HG03045 (cell line): Measurements from ENCODE around the gene CCDC40.
A peak's percentile ranks its signal among the peaks of the same experiment; 100 is the strongest.

Experiments used
- ATAC-seq: cut with Tn5 transposase; IDR thresholded peaks from one replicate; pipeline ENCODE4 v1.9.1; 2021; ENCODE audit warnings: mild to moderate bottlenecking, moderate library complexity; ENCODE audit not compliant: unreplicated experiment

Gene CCDC40

DNA sequence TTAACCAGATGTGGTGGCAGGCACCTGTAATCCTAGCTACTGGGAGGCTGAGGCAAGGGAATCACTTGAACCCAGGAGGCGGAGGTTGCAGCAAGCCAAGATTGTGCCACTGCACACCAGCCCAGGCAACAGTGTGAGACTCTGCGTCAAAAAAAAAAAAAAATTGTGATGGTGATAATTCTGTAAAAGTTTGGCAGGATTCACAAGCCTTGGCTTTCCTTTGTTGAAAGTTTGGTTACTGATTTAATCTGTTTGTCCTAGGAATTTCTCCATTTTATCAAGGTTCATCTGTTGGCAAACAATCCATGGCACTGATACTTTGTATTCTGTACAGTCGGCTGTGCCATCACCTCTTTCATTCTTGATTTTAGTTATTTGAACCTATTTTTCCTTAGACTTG, 94.5 kb downstream of the CCDC40 start:
- ATAC-seq = no peak

DNA sequence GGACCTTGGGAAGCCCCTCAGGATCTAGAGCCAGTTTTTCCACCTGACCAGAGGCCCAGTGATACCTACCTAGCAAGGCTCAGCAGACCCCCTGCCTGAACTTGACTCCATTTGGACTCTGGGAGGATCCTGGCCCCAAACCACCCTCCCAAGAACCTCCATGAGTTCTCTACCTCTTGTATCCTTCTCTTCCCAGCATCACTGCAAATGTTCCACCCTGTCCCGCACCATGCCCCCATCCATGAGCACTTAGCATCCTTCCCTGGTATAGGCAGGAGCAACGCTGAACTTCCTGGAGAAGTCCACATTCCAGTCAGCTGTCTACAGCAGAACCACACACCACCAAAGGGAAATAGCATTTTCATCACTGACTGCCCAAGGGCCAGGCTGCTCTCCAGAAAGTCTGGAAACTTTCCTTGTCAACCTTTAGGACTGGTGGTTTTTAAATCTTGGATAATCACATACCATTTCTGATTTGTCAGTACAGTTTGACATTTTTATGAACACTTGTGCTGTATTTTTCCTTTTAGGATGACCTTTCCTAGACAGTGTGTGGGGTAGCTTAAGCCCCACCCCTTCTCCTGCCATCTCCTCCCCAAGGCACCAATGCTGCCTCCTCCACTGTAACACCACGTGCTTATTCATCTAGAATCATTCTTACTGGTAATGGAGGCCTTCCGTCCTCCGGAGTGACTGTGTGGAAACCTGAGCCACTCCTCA, 96.6 kb downstream of the CCDC40 start:
- no peak for ATAC-seq

DNA sequence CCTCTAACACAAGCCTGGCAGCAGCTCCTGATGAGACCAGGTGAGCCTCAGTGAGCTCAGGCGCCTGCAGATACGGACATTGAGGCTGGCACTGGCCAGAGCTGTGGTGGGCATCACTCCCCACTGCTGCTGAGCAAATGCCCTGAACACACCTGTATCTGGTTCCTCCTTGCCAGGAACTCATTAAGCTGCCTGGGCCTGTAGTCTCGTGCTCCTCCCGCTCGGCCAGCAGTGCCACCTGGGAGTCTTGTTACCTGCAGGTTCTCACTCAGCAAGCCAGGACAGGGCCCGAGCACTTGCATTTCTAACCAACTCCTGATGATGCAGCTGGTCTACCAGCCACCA, 97.2 kb downstream of the CCDC40 start:
- ATAC-seq = no peak

DNA sequence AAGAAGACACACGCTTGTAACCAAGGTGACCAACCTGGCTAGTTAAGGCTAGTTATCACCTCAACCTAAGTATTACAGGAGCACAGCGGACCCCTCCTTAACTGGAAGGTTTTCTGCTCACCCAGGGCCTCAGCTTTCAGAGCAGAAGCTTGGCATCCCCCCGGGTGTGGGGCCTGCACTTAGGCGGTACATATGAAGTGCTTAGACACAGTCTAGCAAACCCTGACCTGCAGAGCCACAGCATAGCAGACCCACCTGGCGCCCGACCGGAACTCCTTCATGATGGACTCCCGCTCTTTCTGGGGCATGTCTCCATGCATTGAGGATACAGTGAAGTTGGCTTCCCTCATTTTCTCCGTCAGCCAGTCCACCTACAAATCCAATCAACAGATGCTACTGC, 100.7 kb downstream of the CCDC40 start:
- ATAC-seq = no peak

DNA sequence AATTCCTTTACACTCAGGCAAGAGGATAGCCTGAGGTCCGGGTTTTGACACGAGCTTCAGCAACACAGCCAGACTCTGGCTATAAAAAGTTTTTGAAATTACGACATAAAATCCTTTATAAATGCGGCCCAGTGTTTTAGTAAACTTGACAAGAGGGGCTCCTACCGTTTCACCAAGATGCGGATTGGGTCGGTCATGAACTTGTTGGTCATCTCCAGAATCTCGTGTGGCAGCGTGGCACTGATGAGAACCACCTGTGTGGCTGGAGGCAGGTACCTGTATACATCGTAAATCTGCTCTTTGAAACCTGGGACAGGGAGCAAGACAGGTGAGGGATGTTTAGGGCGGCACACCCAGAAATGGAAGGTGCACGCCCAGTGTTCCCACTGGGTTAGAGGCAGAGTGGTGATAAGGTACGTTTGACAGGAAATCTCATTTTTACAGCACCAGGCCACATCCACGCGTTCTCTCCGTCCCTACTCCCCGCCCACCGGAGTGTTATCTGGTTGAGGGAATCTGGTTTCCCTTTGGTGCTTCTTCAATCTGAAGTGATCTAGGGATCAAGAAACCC, 102.5 kb downstream of the CCDC40 start:
- ATAC-seq = no peak

DNA sequence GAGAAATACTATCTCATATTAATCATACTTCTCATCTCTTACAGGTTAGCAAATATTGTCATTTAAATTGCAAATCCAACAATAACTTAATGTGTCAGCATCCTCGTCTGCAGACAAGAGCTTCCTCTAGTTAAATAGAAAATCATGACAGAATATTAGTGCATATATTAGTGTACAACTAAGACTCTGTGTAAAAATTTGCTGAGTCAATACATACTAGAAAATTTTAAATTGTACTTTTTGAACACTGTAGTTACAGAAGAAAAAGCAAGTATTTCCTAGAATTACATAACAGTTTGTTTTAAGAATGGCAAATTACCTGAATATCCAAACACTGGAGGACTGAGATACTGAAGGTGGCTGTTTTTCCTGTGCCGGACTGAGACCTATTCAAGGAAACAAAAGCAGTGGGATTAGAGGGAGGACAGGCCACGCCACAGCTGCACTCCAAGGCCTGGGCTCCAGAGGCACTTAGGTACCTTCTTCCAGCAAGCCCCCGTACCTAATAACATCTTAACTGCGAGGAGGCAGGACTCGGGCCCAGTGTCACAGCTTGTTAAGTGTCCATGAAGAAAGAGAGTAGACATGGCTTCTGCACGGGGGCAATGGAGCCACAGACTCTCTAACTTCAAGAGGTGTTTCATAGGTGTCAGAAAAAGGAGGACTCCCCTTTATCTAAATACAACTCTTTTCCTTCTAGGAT, 105.2 kb downstream of the CCDC40 start:
- no peak for ATAC-seq

DNA sequence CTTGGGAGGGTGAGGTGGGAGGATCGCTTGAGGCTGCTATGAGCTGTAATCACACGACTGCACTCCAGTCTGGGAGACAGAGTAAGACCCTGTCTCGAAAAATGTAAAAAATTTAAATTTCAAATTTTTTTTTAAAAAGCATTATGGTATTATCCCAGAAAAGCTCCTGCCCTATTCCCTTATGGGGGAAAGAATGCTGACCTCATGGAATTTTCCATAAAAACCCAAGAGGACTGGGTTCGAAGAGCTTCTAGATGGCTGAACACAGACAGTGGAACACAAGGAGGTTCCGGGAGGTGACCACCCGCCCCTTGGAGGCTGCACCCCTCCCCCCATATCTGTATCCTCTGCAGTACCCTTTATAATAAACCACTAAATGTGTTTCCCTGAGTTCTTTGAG, 106.5 kb downstream of the CCDC40 start:
- ATAC-seq = no peak

DNA sequence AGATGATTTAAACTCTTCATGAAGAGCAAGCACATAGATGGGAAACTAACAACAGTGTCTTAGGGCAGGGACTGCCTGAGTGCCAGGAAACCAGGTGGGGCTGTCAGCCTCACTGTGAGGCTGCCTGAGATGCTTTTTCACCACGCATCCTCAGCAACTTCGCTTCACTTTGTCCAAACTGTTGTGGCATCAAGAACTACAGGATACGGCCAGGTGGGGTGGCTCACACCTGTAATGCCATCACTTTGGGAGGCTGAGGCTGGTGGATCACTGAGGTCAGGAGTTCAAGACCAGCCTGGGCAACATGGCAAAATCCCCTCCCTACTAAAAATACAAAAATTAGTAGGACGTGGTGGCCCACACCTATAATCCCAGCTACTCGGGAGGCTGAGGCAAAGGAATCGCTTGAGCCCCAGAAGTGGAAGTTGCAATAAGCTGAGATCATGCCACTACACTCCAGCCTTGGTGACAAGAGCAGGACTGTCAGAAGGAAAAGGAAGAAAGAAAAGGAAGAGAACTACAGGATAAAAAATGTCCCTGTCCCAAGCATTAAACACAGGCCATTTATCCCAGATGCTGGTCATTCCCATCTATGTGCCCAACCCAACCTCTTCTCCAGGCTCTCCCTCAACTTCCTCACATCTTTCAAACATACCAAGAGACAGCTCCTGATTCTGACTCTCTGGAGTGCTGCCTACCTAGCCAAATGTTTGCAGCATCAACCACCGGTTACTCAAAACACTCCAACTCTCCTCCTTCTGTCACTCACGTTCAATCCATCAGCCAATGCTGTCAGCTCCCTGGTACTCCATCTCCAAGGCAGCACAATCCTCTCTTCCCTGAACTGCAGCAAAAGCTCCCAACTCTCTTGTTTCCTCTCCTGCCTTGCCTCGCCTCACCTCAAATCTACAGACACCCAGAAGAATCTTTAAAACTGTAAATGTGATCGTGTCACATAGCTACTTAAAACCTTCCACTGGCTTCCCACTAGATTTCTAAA, 108.9 kb downstream of the CCDC40 start:
- ATAC-seq = no peak

DNA sequence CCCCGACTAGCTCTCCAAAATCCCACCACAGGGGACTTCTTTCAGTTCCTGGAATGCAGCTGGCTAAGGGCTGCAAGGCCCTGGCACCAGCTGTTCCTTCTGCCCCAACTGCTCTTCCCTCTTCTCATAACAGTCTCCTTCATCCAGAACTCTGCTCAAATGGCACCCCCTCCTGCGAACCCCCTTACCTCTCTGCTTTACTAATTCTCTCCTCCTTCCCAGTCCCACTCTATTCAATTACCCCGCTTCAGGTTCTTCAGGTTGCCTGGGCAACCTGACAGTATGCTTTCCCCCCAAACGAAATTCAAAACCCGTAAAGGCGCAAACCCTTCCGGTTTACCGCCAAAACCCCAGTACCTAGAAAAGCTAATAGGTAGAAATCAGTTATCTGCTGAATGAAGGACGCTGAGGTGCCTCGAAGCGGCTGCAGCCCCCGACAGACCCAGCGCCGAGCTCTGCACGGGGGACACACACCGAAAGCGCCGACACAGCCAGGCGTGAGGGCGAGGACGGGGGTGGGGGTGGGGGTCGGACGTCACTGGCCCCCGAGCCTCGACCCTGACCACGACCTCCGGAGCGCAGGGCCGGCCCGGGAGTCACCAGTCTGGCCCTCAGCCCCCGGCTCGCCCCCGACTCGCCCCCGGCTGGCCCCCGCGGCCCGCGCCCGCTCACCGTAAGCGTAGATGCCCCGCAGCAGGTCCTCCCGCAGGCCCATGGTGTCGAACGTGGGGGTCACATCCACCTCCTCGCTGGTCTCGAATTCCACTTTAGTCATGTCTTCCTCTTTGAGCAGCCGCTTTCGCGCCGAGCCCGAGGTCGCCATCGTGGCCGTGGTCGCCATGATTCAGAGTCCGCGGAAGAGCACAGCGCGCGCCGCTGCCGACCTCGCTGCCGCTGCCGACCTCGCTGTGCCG, 109.9 kb downstream of the CCDC40 start:
- peak; percentile 28 for ATAC-seq

DNA sequence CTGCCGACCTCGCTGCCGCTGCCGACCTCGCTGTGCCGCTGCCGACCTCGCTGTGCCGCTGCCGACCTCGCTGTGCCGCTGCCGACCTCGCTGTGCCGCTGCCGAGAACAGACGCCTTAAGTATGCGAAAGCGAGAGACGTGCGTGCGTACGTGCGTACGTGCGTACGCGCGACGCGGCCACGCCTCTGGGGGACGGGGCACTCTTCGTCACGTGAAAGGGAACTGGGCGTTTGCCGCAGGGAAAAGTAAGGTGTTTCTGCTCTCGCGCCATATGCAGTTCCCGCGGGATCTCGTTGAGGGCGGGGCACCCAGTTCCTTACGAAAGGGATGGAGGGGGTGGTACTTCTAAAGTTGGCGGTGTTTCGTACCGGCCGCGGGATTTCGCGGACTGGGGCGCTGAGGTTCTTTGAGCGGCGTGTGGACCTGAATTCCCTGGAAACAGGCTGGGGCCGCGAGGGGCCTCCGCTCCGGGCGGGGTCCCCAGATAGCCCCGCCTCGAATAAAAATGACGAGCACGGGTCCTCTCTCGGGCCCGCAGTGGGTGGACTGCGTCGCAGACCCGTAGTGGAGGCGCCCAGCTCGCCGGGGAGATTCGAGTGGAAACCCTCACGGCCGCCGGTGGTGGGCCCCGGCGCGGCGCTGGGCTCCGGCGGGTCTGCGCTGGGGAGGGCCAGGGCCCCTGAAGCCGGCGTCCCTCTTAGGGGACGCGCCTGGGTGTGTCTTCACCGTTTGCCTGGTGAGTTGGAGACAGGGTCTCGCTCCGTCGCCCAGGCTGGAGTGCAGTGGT, 110.8 kb downstream of the CCDC40 start, which contains the start of gene EIF4A3:
Gene EIF4A3, minus strand, starts transcription at position 94 of the 788 bp plus-strand sequence. CDS start 167 bp downstream, outside the sequence.
- ATAC-seq = peak; percentile 78
